Esophagus squamous epithelium (tissue), 5 donors: Measurements from ENCODE around the gene OR5M8. TPM values are rescaled to one million over a fixed set of nuclear protein-coding genes. Genes with fewer than 3 reads are reported as not detected.

Experiments
- DNase-seq: peaks from one replicate; lab custom pipeline; 2025; lab: John Stamatoyannopoulos, UW
- H3K27ac ChIP-seq, 4 donors: fragments of 200-600 bp; sonication (generic); one replicate each; pipeline ENCODE4 v1.5.1; 2016 to 2019; ENCODE audit warnings: mild to moderate bottlenecking in 1 of 4
- H3K27me3 ChIP-seq, 4 donors: fragments of 200-600 bp; sonication (generic); 1 replicate in 3 of 4; 2 replicates in 1 of 4; pipeline versions ENCODE4 v1.5.1 to v1.6.0; 2017 to 2021; ENCODE audit warnings: antibody characterized with exemption in 1 of 4
- H3K36me3 ChIP-seq, 3 donors: fragments of 200-600 bp; sonication (generic); one replicate each; pipeline ENCODE4 v1.5.1; 2016 to 2019
- H3K4me1 ChIP-seq, 3 donors: fragments of 200-600 bp; sonication (generic); one replicate each; pipeline ENCODE4 v1.5.1; 2017 to 2019
- H3K4me3 ChIP-seq, 4 donors: fragments of 200-600 bp; sonication (generic); 1 replicate in 3 of 4; 2 replicates in 1 of 4; pipeline ENCODE4 v1.5.1; 2016 to 2019; ENCODE audit warnings: mild to moderate bottlenecking in 2 of 4, moderate library complexity in 1 of 4
- H3K9me3 ChIP-seq, 3 donors: fragments of 200-600 bp; sonication (generic); one replicate each; pipeline ENCODE4 v1.5.1; 2016 to 2019
- CTCF ChIP-seq, 6 experiments: fragments of 450-650 bp in 4 of 6; fragments of 200-600 bp in 2 of 6; sonication (generic) in 2 of 6; IDR thresholded peaks; one replicate each; pipeline ENCODE4 v1.5.1; 2016 to 2019; ENCODE audit warnings: antibody characterized with exemption in 6 of 6, mild to moderate bottlenecking in 4 of 6, moderate library complexity in 4 of 6
- POLR2A ChIP-seq, 4 donors: fragments of 450-650 bp; IDR thresholded peaks; one replicate each; pipeline ENCODE4 v1.6.1; 2017; ENCODE audit warnings: antibody characterized with exemption in 4 of 4, mild to moderate bottlenecking in 4 of 4, moderate library complexity in 3 of 4
- WGBS, 2 donors: methylation state at CpG; one replicate each; pipeline ENCODE4 v1.1.5; 2018; 5-methylcytosine and 5-hydroxymethylcytosine counted together
- intact Hi-C: fragments of 100-400 bp; cut with DNase I; formaldehyde crosslinking; loops from one replicate; pipeline ENCODE4 v1.15.0; 2022
- total RNA-seq, 4 donors: library from RNA; depleted of rRNA; stranded (reverse); fragments of >200 nt; gene quantifications; one replicate each; pipeline ENCODE4 v1.1.0, GENCODE V29; 2016
- donor health status: DM: yes; HTN: yes; CAD: no.

Gene OR5M8
- total RNA-seq, 4 donors from 2014 or later = not detected

DNA sequence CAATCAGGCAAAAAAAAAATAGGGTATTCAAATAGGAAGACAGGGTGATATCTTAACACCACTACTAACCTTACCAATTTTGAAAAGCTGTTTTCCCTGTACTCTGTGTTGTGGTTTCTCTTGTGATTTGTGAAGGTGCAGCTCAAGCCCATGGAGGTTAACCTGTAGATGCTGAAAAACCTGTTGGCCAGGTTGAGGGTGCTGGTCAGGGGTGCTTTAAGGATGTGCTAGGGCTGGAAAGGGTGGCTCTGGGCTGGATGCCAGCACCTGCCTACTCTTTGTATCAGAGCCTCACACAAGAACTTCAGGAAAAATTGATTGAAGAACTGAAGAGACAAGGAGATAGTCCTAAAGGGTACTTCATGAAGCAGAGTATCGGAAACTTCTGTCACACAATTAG is 18.3 kb upstream of the OR5M8 start:
- Histone ChIP-seq H3K27me3 (no peaks in the 10 kb centered on the region), H3K4me1 (no peaks in the 10 kb centered on the region), H3K27ac (no peak overlapping the region), H3K4me3 (no peak overlapping the region), H3K36me3 (no peaks in the 10 kb centered on the region), H3K9me3 (no peaks in the 10 kb centered on the region)
- intact Hi-C loops = no loop called here
- DNase-seq = no peak
- TF ChIP-seq CTCF (IDR thresholded peaks at IDR 0.05) (no peak), POLR2A (IDR thresholded peaks at IDR 0.05) (no peak)
- WGBS, 2 donors = 73 to 96% methylated on average over 1 of the region's 1 CpG

- H3K27me3 ChIP-seq = no peaks in the 10 kb centered on the region
- DNase-seq = no peak
- TF ChIP-seq CTCF (IDR thresholded peaks at IDR 0.05) = no peak
- TF ChIP-seq POLR2A (IDR thresholded peaks at IDR 0.05) = no peak
- H3K27ac ChIP-seq = no peak overlapping the region
- peaks cover 0 to 7% (median 0%) of the 10 kb centered on the region in 3 donors for H3K9me3 ChIP-seq
- H3K4me1 ChIP-seq = no peaks in the 10 kb centered on the region
- no peaks in the 10 kb centered on the region for H3K36me3 ChIP-seq
- intact Hi-C loops = no loop called here
- no peak overlapping the region for H3K4me3 ChIP-seq
- WGBS, 2 donors = no CpG with 5 or more reads among the region's 28 CpGs
Measured at GRCh38 chr11:56497010-56497409, 5.8 kb upstream of the OR5M8 start.

GRCh38 chr11:56495117-56495516 is 3.9 kb upstream of the OR5M8 start:
- DNase-seq = no peak

GRCh38 chr11:56486801-56487200 is 4.4 kb downstream of the OR5M8 start:
- intact Hi-C loops = no loop called here
- Histone ChIP-seq H3K27me3 (no peaks in the 10 kb centered on the region), H3K4me1 (no peaks in the 10 kb centered on the region), H3K4me3 (no peak overlapping the region), H3K36me3 (no peaks in the 10 kb centered on the region), H3K27ac (no peak overlapping the region), H3K9me3 (no peaks in the 10 kb centered on the region)
- no peak for TF ChIP-seq CTCF (IDR thresholded peaks at IDR 0.05)
- TF ChIP-seq POLR2A (IDR thresholded peaks at IDR 0.05) = no peak
- DNase-seq = no peak
- WGBS, 2 donors = 61 to 63% methylated on average over 3 of the region's 3 CpGs

More at GRCh38 chr11:56495117-56495516, 3.9 kb upstream of the OR5M8 start:
- TF ChIP-seq POLR2A (IDR thresholded peaks at IDR 0.05) = no peak
- TF ChIP-seq CTCF (IDR thresholded peaks at IDR 0.05) = no peak
- H3K27ac ChIP-seq = no peak overlapping the region
- H3K4me3 ChIP-seq = no peak overlapping the region
- WGBS, 2 donors = 70 to 77% methylated on average over 2 of the region's 2 CpGs
- no peaks in the 10 kb centered on the region for H3K4me1 ChIP-seq
- intact Hi-C loops = no loop called here
- no peaks in the 10 kb centered on the region for H3K36me3 ChIP-seq
- peaks cover 0 to 7% (median 0%) of the 10 kb centered on the region in 3 donors for H3K9me3 ChIP-seq
- no peaks in the 10 kb centered on the region for H3K27me3 ChIP-seq

- intact Hi-C loops = no loop called here
- H3K4me3 ChIP-seq = no peak overlapping the region
- H3K36me3 ChIP-seq = no peaks in the 10 kb centered on the region
- H3K27me3 ChIP-seq = no peaks in the 10 kb centered on the region
- no peak overlapping the region for H3K27ac ChIP-seq
- no peaks in the 10 kb centered on the region for H3K4me1 ChIP-seq
- WGBS, 2 donors = 41 to 52% methylated on average over 1 of the region's 1 CpG
- TF ChIP-seq POLR2A (IDR thresholded peaks at IDR 0.05) (no peak), CTCF (IDR thresholded peaks at IDR 0.05) (no peak)
- no peak for DNase-seq
- no peaks in the 10 kb centered on the region for H3K9me3 ChIP-seq
Measured at GRCh38 chr11:56474729-56475235, 16.4 kb downstream of the OR5M8 start.
